H1 (cell line): Measurements from ENCODE around the gene ITGA5. TPM values are rescaled to one million over a fixed set of nuclear protein-coding genes. Genes with fewer than 3 reads are reported as not detected.

Experiments
- BACH1 ChIP-seq: IDR thresholded peaks from 2 replicates; pipeline ENCODE4 v1.6.1; 2012; ENCODE audit warnings: low read length, improper control_type of control experiment
- CTCF ChIP-seq, 3 experiments: IDR thresholded peaks; 1 replicate in 2 of 3; 2 replicates in 1 of 3; pipeline versions ENCODE4 v1.5.1 to v1.6.1; 2011; ENCODE audit warnings: low read length in 3 of 3, mild to moderate bottlenecking in 3 of 3, inconsistent platforms in 2 of 3, low read depth in 1 of 3, moderate library complexity in 1 of 3; ENCODE audit not compliant: insufficient read depth in 1 of 3; ENCODE audit errors: control extremely low read depth in 1 of 3
- polyA plus RNA-seq, 7 experiments: library from polyadenylated mRNA; depleted of rRNA in 3 of 7; stranded (reverse) in 5 of 7; unstranded in 2 of 7; fragments of >200 nt in 5 of 7; fragments of 200-250 nt in 2 of 7; gene quantifications; 1 replicate in 5 of 7; 2 replicates in 1 of 7; 4 replicates in 1 of 7; pipeline versions ENCODE4 v1.2.1 to v1.2.3, GENCODE V29; 2011 to 2013; ENCODE audit warnings: missing spikeins in 2 of 7, mixed read lengths in 2 of 7
- total RNA-seq: library from RNA; stranded (reverse); fragmentation: NEBNext Ultra II Directional; extraction: Animal tissue kit (Norgen Biotek cat#: 25700); gene quantifications from 2 replicates; pipeline ENCODE4 v1.2.1, GENCODE V29; 2021

Gene ITGA5
- total and polyA plus RNA-seq, 2 of the 8 experiments (the other 6 are each of a cell fraction or from before 2014, with no cell fraction given), result 11.6 to 19.4 TPM

- no peak for TF ChIP-seq CTCF (IDR thresholded peaks at IDR 0.05; ENCODE audit: control extremely low read depth in 1 of 3, insufficient read depth in 1 of 3, low read depth in 1 of 3, low read length in 3 of 3)
- no peak for TF ChIP-seq BACH1
These were observed 28.9 kb upstream of the ITGA5 start (continued) for GRCh38 chr12:54447917-54448316.
